Putamen (tissue), 1 donor: ENCODE results near the gene KCTD18.

Source experiments
- DNase-seq: peaks from one replicate; pipeline ENCODE4 v3.0.0-alpha.2; 2016; ENCODE audit warnings: low spot score

The KCTD18 gene

GRCh38 chr2:200484934-200485333, 24.9 kb downstream of the KCTD18 start:
- DNase-seq = no peak

DNA sequence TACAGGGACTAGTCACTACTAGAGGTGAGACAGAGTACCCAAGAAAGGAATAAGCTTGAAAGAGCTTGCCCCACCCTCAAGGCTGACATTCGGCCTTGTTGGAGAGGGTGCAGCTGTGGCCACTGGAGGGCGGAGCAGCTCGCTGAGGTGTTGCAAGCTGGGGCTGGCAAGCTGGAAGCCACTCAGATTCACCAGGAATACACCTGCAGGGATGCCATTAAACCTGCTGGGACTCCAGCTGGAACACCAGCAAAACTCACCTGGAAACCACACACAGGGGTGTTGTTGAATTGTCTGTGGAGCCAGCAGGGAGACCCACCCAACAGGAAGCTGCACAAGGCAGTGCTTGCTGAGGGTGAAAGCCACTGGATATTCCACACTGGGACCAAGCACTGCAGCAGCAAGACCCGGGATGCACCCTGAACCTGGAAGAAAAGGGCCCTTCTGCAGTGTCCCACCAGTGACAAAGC, 26.1 kb downstream of the KCTD18 start:
- DNase-seq = no peak

DNA sequence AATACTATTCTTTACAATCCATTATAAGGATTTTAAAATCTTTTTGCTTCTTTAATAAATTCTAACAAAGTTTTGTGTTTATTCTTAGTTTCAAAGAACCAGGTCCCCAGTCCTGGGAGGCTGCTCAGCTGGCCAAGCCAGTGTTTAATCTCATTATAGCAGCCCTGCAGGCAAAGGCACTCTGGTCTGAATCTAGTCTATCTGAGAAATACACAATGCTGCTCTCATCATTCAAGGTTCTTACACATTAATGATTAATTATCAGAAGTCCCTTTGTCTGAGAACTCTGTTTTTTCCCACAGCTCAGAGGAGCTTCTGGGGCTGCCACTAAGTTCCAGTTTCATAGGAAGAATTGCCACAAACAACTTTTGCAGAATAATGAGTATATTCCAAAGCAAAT, 27.7 kb downstream of the KCTD18 start:
- no peak for DNase-seq

- DNase-seq = no peak
Measured at GRCh38 chr2:200479692-200480265, 30.1 kb downstream of the KCTD18 start.

GRCh38 chr2:200477667-200478131, 32.2 kb downstream of the KCTD18 start:
- DNase-seq = no peak

GRCh38 chr2:200476836-200477235, 33.0 kb downstream of the KCTD18 start:
- no peak for DNase-seq

GRCh38 chr2:200475795-200476194, 34.1 kb downstream of the KCTD18 start:
- DNase-seq = no peak

GRCh38 chr2:200472853-200473464, 36.9 kb downstream of the KCTD18 start:
- no peak for DNase-seq

- no peak for DNase-seq
Measured at GRCh38 chr2:200471928-200472645, 37.8 kb downstream of the KCTD18 start.

DNA sequence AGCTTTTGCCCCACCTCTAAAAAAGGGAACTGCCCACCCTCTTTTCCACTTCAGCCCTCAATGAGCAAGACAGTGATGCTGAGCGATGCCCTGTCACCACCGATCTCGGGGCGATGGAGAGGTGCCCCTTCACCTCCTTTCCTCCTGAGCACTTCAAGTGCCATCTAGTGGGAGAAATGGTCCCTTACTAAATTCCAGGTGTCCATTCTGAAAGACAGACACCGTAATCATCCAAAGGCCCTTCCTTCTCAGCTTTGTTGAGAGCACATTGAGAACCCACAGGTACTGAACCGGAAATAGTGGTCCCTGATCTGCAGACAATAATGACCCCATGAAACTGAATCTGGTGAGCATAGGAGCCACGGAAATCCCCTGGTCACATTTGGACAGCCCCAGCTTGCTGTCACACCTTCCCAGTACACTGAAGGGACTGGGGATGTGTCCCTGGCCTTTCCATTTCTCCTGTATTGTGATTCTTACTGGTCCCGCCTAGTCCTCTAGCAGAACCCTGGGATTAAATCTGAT, 38.5 kb downstream of the KCTD18 start:
- no peak for DNase-seq

DNA sequence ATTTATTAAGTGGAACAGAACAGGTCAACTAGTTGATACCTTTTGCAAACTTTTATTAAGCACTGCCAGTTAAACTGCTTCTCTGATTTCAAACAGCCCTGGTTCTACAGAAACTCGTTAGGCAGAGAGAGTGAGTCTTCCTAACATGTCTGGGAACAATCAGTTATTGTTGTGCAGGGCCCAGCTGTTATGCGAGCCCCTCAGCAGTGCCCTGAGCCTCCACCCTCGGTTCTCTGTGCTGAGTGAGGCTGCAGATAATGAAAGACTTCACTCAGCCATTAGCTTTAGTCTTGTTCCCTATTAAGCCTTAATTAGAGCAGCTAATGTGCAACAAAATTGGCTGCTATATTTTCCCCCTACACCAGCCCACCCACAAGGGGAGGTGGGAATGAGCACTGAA, 39.6 kb downstream of the KCTD18 start:
- peak; percentile 88 for DNase-seq

GRCh38 chr2:200469708-200470211, 40.1 kb downstream of the KCTD18 start:
- DNase-seq = no peak

- no peak for DNase-seq
Measured at GRCh38 chr2:200467806-200468681, 41.8 kb downstream of the KCTD18 start.

- no peak for DNase-seq
Measured at GRCh38 chr2:200466425-200467418, 43.1 kb downstream of the KCTD18 start.

DNA sequence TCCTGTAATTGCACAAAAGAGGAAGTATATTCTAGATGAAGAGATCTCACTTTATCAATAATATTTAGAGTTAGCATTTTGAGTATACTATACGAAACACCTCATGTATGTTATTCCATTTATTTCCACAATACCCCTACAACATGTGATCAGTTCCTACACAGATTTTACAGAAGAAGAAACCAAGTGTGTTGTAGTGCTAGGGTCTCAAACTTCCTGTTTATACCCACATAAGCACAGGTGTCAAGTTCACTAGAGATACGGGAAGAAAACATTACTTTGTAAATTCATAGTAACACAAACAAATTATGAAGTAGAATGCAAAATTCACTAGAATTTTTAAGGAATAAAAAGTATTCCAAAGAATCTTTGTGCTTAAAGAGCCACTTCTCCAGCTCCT, 46.4 kb downstream of the KCTD18 start:
- no peak for DNase-seq

DNA sequence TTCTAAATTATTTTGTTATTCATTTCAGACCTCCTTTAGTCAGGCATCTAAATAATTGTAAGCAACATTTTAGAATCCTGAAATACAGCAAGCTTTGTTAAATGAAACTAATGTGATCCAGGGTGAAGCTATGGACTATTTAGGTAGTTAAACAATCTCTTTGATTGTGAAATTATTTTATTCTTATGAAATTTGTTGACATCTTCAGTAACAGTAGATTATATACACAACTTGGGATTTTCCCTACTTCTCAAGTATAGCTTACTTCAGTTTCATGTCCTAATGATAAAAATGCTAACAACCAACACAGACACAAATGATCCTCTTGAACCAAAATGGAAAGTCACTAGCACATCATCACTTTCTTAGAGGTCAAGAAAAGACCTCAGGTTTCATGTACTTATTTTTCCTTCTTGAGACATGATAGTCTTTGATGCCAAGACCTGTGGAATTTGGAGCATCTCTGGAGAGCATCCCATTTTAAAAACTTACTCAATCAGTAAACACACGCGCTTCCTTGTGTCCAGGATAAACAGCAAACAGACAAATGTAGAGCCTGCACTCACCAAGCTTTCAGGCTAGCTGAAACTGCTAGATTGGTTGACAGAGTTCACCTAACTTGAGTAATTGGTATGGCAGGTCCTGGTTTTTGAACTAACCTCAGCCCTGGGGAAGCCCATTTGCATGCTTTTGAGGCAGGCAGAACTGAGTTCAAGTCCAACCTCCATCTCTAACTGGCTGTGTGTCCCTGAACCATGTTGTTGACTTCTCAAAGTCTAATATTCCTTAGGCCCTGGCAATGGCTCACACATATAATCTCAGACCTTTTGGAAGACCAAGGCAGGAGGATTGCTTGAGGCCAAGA, 47.8 kb downstream of the KCTD18 start:
- DNase-seq = no peak

DNA sequence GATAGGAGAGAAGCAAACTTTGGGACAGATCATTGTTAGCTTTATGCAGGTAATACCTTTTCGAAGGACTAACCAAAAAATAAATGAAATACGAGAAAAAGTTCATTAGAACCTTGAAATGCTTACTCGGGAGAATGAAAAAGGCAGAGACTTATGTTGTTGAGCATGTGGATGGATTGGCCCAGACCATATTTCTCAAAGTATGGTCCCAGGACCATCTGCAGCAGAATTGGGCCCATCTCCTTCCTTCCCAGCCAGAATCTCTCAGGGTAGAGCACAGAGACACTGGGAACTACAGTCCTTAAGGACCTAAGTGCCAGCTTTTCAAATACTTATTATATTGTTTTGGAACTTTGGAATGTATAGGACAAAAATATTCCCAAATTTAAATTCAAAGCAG, 50.8 kb downstream of the KCTD18 start:
- DNase-seq = no peak

GRCh38 chr2:200456567-200456966, 53.3 kb downstream of the KCTD18 start:
- no peak for DNase-seq

- DNase-seq = no peak
Measured at GRCh38 chr2:200455958-200456421, 53.9 kb downstream of the KCTD18 start.
